ENCODE measurements around the gene ADAT3.

ADAT3 gene

GRCh38 chr19:1936916-1937610, 31.9 kb downstream of the ADAT3 start:
- DNase-seq (ENCODE audit: low read depth in 2 of 2, low spot score in 1 of 2) = no peak

- DNase-seq (ENCODE audit: low read depth in 2 of 2, low spot score in 1 of 2) = no peak
Observed at GRCh38 chr19:1938071-1938470, 32.9 kb downstream of the ADAT3 start.

GRCh38 chr19:1941146-1942077, 36.2 kb downstream of the ADAT3 start, which contains the start of gene CSNK1G2:
TSS of gene CSNK1G2 (plus strand) at chr19:1941172. CDS start at chr19:1969773, 28,601 bp downstream.
- no peak for DNase-seq (ENCODE audit: low read depth in 2 of 2, low spot score in 1 of 2)

- DNase-seq (ENCODE audit: low read depth in 2 of 2, low spot score in 1 of 2) = peak; percentile 40 to 62
Observed at GRCh38 chr19:1942078-1942933, 37.1 kb downstream of the ADAT3 start.

- DNase-seq (ENCODE audit: low read depth in 2 of 2, low spot score in 1 of 2) = no peak
Observed at GRCh38 chr19:1942934-1943555, 37.8 kb downstream of the ADAT3 start.

GRCh38 chr19:1943661-1944087, 38.5 kb downstream of the ADAT3 start:
- no peak for DNase-seq (ENCODE audit: low read depth in 2 of 2, low spot score in 1 of 2)

- DNase-seq (ENCODE audit: low read depth in 2 of 2, low spot score in 1 of 2) = no peak
Observed at GRCh38 chr19:1944088-1944915, 39.1 kb downstream of the ADAT3 start.

- DNase-seq (ENCODE audit: low read depth in 2 of 2, low spot score in 1 of 2) = no peak
Observed at GRCh38 chr19:1944916-1945561, 39.8 kb downstream of the ADAT3 start.

GRCh38 chr19:1945899-1946298, 40.7 kb downstream of the ADAT3 start:
- no peak for DNase-seq (ENCODE audit: low read depth in 2 of 2, low spot score in 1 of 2)

GRCh38 chr19:1947651-1948209, 42.5 kb downstream of the ADAT3 start:
- DNase-seq (ENCODE audit: low read depth in 2 of 2, low spot score in 1 of 2) = no peak

- no peak for DNase-seq (ENCODE audit: low read depth in 2 of 2, low spot score in 1 of 2)
Observed at GRCh38 chr19:1949304-1950101, 44.3 kb downstream of the ADAT3 start.

- no peak for DNase-seq (ENCODE audit: low read depth in 2 of 2, low spot score in 1 of 2)
Observed at GRCh38 chr19:1950640-1951039, 45.4 kb downstream of the ADAT3 start.

GRCh38 chr19:1952635-1953034, 47.4 kb downstream of the ADAT3 start:
- no peak for DNase-seq (ENCODE audit: low read depth in 2 of 2, low spot score in 1 of 2)

GRCh38 chr19:1953037-1953436, 47.8 kb downstream of the ADAT3 start:
- no peak for DNase-seq (ENCODE audit: low read depth in 2 of 2, low spot score in 1 of 2)

GRCh38 chr19:1953441-1954094, 48.4 kb downstream of the ADAT3 start:
- no peak for DNase-seq (ENCODE audit: low read depth in 2 of 2, low spot score in 1 of 2)

- DNase-seq (ENCODE audit: low read depth in 2 of 2, low spot score in 1 of 2) = no peak
Observed at GRCh38 chr19:1954532-1954933, 49.3 kb downstream of the ADAT3 start.

GRCh38 chr19:1955171-1956121, 50.2 kb downstream of the ADAT3 start:
- no peak for DNase-seq (ENCODE audit: low read depth in 2 of 2, low spot score in 1 of 2)
